Stimulated activated CD4-positive, alpha-beta T cell treated with anti-CD3 and anti-CD28 coated beads, Interleukin-4, amount 100 ng/mL, for 48 hours (primary cell): ENCODE measurements around the gene SLC25A42.
"Not testable (repeated sequence)": the region's sequence is repeated elsewhere in the genome, so short reads cannot be mapped to it uniquely, and the experiment has no call there.

Experiments used
- DNase-seq, 2 donors: peaks; one replicate each; pipeline ENCODE4 v3.0.0-alpha.2; 2020; ENCODE audit warnings: low read depth in 2 of 2

Gene SLC25A42, protein sequence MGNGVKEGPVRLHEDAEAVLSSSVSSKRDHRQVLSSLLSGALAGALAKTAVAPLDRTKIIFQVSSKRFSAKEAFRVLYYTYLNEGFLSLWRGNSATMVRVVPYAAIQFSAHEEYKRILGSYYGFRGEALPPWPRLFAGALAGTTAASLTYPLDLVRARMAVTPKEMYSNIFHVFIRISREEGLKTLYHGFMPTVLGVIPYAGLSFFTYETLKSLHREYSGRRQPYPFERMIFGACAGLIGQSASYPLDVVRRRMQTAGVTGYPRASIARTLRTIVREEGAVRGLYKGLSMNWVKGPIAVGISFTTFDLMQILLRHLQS

GRCh38 chr19:19063183-19064097, at the start of gene SLC25A42:
TSS of gene SLC25A42 (plus strand) at chr19:19063994. CDS start at chr19:19096125, 32,131 bp downstream.
- peak; percentile 95 to 99 for DNase-seq

- no peak for DNase-seq
These were observed 42.7 kb upstream of the SLC25A42 start for GRCh38 chr19:19021115-19021514.

- DNase-seq: no peak
These were observed 41.3 kb upstream of the SLC25A42 start for GRCh38 chr19:19022380-19022961.

- not testable (repeated sequence) for DNase-seq
These were observed 40.4 kb upstream of the SLC25A42 start for GRCh38 chr19:19023376-19023775.

GRCh38 chr19:19025861-19026260, 37.9 kb upstream of the SLC25A42 start:
- DNase-seq: no peak

GRCh38 chr19:19026299-19026971, 37.4 kb upstream of the SLC25A42 start:
- DNase-seq: no peak

GRCh38 chr19:19027228-19027627, 36.6 kb upstream of the SLC25A42 start:
- no peak for DNase-seq

DNA sequence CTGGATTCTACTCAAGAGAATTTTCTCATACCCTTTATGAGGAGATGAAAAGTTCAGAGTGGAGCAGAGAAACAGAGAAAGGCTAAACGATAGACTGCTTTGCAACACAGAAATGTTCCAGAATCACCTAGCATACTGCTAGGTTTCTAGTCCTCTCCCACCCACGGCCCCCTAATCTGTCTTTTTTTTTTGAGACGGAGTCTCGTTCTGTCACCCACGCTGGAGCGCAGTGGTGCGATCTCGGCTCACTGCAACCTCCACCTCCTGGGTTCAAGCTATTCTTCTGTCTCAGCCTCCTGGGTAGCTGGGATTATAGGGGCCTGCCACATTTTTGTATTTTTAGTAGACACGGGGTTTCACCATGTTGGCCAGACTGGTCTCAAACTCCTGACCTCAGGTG, 35.3 kb upstream of the SLC25A42 start:
- no peak for DNase-seq

- no peak for DNase-seq
These were observed 31.9 kb upstream of the SLC25A42 start for GRCh38 chr19:19031891-19032290.

- DNase-seq: peak; percentile 81 to 84
These were observed 31.2 kb upstream of the SLC25A42 start for GRCh38 chr19:19032420-19033175.

DNA sequence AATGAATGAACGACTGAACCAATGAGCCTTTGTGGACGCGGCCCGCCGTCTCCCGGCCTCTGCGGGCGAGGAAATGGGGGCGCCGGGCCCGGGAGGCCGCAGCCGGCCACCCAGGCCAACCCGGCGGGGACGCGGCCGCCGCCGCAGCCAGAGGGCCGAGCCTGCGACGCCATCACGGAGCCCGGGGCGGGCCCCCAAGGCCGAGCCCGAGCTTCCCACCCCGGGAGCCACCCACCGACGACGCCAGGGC, 30.7 kb upstream of the SLC25A42 start:
- DNase-seq: no peak

GRCh38 chr19:19033426-19034203, 30.2 kb upstream of the SLC25A42 start, which contains the start of the genes ARMC6 and SUGP2:
TSS of gene ARMC6 (plus strand) at chr19:19033603. CDS start at chr19:19034210, 607 bp downstream.
TSS of gene SUGP2 (minus strand) at chr19:19033517. CDS start at chr19:19031071, 2,446 bp downstream.
- peak; percentile 80 to 87 for DNase-seq

- peak; percentile 64 to 75 for DNase-seq
These were observed 29.6 kb upstream of the SLC25A42 start for GRCh38 chr19:19034204-19034624.

DNA sequence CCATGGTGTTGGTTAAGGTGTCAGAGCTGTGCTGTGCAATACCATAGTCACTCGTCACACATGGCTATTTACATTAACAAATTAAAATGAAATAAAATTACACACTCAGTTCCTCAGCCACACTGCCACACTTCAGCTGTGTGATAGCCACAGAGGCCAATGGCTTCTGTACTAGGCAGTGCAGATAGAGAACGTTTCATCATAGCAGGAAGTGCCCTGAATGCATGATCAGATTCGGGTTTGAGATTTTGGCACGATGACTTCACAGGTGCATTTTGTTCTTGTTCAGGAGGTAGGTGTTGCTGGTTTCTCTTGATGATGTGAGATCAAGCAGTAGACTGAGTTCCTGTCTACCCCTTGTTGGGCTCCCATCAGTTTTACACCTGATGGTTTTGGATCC, 23.9 kb upstream of the SLC25A42 start:
- DNase-seq: no peak

- DNase-seq: no peak
These were observed 23.4 kb upstream of the SLC25A42 start for GRCh38 chr19:19040417-19040816.

GRCh38 chr19:19042732-19043280, 21.0 kb upstream of the SLC25A42 start:
- no peak for DNase-seq

- no peak for DNase-seq
These were observed 20.3 kb upstream of the SLC25A42 start for GRCh38 chr19:19043481-19043880.

GRCh38 chr19:19043881-19044280, 19.9 kb upstream of the SLC25A42 start:
- no peak for DNase-seq

- no peak for DNase-seq
These were observed 14.4 kb upstream of the SLC25A42 start for GRCh38 chr19:19049406-19049805.

- DNase-seq: no peak
These were observed 13.7 kb upstream of the SLC25A42 start for GRCh38 chr19:19050104-19050503.
